Hindlimb muscle (tissue), 1 donor: ENCODE measurements around the gene ALDH1A1. TPM values are rescaled to one million over a fixed set of nuclear protein-coding genes. Genes with fewer than 3 reads are reported as not detected.
A peak's percentile ranks its signal among the peaks of the same experiment; 100 is the strongest.

Source experiments
- DNase-seq: peaks from one replicate; pipeline ENCODE4 v3.0.0-alpha.2; 2013
- polyA plus RNA-seq: library from polyadenylated mRNA; unstranded; fragments of 120-200 nt; gene quantifications from one replicate; pipeline ENCODE4 v1.2.1, GENCODE V29; 2013; ENCODE audit not compliant: insufficient read length

The ALDH1A1 gene
- polyA plus RNA-seq, 1 donor: 30.8 TPM

DNA sequence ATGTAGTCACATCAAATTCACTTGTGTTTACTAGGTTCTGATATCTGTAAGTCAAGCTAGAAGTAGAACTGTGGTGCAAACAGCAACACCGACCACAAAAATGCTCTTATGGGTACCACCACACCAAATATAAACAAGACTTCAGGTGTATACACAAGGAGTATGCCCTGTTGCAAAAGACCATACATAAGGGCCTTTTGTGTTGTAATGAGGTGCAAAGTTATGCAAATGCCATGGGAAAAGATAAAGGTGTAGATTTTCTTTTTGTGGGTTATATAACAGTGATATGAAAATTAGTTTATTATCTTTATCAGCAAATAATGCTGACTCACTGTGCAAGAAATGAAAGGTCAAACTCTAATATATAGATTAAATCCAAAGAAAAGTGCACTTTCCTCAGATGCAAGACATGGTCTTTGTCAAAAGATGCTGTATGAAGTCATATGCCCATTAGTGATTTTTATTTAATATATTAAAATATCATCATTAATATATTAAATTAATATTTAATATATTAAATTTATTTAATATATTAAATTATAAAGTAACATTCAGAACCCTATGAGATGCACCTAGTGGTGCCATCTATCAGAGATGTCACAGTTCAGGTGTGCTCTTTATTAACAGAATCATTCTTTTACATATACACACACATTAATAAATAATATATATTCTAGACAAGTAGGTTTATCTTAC lies 26.7 kb upstream of the ALDH1A1 start:
- DNase-seq: no peak

DNA sequence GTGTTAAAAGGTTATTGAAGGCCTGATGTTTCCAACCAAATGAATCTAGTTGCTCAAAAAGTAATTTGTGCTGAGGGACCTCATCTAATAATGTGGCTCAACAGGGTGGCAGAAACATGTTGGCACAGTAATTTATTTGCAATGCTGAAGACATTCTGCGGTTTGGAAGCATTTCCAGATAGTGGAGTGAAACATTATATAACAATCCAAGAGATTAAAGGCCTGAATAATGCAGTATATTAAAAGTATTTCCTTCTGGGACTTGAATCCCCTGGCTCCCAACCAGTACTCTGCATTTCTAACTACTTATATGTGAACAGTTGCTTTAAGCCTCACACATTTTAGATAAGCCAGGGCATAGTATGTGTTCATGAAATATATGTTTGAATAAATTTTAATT lies 25.9 kb upstream of the ALDH1A1 start:
- no peak for DNase-seq

DNA sequence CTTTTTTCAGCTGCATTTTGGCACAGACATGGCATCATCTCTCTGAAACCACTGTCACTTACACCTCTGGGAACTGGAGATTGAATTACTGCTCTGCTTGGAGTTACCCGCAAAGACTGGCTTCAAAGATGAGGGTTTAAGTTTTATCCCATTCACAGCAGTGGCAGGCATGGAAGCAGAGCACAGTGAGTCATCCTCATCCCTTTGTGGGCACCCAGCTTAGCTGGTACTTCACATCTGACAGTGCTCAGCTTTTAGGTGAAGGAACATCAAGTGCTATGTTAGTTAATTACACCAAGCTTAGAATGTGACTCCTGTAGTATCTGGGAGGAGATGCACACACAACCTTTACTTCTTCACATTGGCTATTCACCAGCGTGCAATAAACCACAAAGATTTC lies 24.8 kb upstream of the ALDH1A1 start:
- DNase-seq: no peak

DNA sequence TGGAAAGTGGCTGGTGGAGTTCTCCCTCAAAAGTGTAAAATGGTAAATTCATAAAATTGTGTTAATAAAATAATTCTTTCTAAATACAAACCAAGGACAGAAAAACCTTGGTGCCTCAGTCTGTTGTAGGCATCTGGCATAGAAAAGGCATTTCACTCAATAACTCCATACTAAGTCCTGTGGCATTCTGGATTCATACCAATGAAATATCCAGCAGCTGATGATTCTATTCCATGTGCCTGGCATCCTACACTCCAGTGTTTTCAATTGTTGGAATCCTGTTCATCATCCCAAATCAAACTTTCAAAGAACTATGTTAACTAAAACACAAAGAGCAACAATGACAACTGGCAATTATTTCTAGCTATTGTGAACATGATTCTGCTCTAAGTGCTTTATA lies 21.6 kb upstream of the ALDH1A1 start:
- DNase-seq: no peak

DNA sequence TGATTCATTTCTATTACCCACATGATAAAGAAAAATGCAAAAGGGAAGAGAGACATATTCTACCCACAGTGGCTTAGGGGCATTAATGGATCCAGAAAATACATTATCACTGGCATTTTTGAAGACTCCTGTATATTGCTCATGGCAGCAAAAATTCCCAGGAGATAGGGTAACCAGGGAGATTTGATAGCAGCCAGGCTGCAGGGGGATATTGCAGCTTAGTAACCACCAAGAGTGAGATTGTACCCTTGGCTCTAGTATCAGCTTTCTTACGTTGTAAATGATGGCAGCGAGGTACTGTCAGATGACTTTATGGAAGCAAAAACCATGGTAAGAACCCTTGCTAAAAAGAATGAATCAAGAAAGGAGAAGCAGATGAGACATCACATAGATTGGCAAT lies 19.8 kb upstream of the ALDH1A1 start:
- no peak for DNase-seq

DNA sequence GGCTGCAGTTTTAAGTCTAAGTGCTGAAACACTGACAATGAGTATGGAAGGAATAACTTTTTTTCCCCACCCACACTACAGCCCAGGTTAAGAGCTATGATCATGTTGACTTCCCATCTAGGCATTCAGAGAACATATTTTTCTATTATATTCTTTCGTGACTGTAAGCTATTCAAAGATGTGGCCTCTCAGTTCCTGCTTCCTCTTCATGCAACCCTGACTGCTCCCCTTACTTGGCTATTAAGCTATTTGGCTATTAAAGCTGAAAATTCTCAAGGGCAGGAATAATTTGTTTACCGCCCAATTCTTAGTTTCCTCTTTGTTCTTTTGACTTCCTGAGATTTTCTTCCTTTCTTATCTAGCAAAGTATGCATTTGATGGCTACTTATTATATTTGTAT lies 18.6 kb upstream of the ALDH1A1 start:
- no peak for DNase-seq

DNA sequence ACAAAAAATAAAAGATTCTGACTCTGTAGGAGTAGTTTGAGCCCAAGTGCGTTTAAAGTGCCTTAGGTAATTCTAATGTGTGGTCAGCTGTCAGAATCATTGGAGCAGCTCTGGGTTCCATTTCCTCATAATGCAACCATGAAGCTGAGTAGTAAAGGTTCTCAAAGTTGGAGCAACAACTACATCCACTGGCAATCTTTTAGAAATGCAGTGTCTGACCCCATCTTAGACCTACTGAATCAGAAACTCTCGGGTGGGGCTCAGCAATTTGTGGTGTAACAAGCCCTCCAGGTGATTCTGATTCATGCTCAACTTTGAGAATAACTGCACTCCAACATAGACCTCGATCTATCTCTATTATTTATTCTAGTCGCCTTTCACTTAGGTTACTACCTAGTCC lies 7.6 kb upstream of the ALDH1A1 start:
- DNase-seq: no peak

DNA sequence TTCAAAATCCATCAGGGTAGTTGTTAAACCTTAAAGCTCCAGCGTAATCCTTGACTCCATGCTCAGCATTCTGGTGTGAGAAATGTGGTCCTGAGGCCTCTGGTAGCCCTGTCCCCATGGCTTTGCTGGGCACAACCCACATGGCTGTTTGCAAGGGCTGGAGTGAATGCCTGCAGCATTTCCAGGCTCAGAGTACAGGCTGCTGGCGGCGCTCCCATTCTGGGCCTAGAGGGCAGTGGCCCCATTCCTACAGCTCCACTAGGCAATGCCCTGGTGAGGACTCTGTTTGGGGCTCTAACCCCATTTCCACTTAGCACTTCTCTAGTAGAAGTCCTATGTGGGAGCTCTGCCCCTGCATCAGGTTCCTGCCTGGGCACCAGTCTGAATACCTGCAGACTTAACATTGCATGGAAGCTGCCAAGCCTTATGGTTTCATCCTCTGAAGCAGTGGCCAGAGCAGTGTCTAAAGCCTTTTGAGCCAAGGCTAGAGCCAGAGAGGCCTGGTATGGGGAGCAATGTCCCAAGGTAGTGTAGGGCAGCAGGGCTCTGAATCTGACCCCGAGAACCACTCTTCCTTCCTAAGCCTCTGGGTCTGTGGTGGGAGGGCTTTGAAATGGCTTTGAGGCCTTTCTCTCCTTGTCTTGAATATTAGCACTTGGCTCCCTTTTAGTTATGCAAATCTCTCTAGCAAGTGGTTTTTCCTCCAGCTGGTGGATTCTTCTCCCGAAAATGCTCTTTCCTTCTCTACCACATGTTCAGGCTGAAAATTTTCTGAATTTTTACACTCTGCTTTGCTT lies 5.8 kb upstream of the ALDH1A1 start:
- DNase-seq: no peak

DNA sequence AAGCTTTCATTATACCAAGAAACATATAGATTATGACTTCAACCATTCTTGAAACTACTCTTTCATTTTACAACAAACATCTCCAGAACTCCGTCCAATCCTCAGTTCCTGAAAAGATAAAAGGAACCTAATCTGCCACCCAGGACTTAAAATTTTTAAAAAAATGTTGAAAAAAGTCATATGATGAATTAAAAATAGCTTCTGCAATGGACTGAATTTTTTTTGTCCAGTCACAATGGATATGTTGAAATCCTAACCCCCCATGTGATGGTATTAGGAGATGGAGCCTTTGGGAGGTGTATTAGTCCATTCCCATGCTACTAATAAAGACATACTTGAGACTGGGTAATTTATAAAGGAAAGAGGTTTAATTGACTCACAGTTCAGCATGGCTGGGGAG lies 2.7 kb upstream of the ALDH1A1 start:
- DNase-seq: no peak

DNA sequence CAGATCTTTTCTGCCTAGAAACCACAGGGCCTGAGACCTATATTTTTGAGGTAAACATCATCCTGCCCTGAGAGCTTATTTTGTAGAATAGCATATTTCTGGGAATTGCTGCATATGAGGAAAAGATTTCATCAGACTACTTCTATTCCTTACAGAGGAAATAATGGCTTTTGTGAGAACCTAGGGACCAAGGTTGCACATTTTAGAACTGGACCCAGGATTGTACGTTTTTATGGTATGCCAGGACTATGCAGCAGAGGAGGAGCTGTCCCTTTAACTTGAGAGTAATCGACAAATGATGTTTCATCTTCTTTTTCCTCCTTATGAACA lies 2.2 kb upstream of the ALDH1A1 start:
- peak; percentile 25 for DNase-seq

DNA sequence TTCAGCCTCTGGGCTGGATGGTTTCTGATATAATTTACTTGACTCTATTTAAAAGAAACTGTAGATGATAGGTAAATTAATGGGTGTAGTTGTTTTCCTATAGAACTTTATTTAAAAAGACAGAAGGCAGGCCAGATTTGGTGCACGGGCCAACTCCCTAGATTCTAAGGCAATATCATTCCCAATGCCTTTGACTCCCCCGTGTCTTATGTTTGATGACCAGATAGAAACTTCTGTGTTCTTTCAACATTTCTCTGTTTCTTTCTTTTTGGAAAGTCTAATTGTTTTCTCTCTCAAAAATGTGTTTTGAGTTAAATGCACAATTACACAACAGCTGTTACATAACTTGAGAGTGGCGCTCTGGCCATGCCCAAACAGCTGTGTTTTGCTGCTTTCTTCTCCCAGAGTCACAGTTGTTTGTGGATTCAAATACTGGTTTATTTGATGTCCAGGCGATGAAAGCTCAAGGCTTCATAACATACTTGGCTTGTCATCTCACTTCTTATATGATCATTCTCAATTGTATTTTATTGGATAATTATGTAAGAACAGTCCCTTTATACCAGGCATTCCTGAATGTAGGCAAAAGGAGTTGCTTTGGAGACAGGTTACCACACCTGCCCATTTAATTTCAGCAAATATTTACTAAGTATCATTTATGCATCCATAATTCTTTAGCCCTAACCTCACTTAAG lies 1.7 kb upstream of the ALDH1A1 start:
- peak; percentile 60 for DNase-seq

DNA sequence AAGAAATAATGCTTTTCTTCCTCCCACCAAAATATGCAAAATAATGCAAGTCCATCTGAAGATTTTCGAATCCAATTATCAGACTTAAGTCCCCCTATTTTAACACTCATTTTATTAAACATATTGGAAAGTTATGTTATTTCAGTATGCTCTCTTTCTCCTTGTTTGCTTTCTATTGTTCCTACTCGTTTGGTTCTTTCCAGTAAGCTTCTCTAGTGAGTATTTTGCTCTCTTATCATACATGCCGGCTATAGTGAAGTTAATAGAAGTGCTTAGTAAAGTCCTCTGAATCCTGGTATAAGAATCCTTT lies 517 bp downstream of the ALDH1A1 start:
- no peak for DNase-seq

DNA sequence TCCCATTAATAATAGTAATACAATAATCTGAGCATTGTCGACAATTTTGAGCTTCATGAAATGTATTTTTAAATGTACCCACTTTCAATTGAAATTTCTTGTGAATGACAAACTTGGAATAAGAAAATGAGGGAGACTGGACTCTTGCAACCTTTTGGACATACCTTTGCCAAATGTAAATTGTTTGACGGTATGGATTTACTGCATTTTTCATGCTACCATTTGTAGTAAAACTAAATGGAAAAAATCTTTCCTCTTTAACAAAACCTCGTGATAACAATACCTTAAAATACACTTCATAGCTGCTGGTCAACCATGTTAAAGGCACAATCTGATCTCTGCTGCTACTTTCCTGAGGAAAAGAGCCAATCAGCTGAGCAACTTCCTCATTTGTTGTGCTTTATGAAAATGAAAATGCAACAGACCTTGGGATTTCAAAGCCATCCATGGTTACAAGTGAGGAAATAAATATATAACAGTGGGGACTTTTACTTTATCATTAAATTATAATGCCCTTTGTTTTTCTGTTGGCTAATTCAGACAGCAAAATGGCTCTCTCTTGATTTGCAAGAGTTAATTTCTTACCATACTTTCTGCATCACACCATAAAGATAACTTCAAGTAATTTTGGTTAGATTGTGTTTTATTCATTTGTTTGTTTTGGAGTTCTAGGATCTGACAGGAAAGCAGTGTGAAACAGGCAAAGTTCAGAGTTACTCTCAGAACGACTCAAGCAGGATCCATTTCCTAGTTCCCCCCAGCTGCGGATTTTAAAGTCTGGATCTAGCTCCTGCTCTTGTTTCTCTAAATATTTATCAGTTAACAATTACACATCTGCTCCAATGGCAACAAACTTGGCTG lies 1.1 kb downstream of the ALDH1A1 start:
- no peak for DNase-seq

DNA sequence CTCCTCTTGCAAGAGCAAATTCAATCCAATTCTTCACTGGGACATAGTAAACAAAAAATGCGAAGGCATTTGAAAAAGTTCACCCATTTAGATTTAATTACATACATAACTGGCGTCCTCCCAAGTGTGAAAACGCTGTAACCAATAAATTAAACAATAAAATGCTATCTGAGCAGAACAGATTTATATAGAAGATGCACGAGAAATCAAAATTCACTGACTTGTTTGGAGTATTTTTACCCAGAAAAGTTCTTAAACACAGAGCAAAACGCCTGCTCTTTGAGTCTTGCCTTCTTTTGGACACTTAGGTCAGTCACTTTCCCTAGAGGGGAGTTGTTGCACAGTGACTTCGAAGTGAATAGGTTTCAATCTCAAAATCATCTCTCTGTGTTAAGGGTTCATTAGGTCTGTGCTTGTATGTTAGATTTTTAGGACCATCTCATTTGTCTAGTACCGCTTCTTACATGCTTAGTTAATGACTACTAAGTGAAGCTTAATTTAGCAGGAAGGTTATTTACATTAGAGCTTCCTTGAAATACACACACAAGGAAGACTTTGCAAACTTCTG lies 1.9 kb downstream of the ALDH1A1 start:
- DNase-seq: no peak

DNA sequence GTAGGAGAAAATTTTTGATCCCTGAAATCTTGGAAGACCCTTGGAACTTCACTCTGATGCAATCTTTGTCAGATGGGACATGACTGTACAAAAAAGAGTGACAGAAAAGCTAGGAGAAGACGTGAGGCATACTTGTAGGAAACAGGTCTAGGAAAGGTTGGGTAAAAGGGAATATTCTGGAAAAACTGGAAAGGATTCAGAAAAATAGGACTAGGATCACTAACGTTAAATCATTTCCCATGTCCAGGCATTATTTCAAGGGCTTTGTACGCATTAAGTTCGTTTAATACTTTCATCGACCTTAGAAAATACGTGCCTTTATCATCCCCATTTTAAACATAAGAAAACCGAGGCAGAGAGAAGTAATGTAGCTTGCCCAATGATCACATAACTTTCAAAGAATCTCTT lies 2.9 kb downstream of the ALDH1A1 start:
- no peak for DNase-seq

DNA sequence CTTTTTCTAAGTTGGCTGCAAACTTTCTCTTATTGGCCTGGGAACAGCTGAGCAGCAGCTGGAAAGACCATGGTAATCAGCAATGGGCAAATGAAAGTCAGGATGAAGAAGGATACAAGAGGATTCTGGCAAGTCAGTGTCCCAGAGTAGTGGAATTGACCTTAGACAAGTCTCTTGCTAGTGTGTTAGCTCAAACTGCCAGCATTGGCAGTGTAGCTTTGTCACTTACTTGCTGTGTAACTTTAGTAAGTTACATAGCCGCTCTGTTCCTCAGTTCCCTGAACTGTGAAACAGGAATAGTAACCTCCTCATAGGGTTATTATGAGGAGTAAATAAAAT lies 3.6 kb downstream of the ALDH1A1 start:
- DNase-seq: no peak

DNA sequence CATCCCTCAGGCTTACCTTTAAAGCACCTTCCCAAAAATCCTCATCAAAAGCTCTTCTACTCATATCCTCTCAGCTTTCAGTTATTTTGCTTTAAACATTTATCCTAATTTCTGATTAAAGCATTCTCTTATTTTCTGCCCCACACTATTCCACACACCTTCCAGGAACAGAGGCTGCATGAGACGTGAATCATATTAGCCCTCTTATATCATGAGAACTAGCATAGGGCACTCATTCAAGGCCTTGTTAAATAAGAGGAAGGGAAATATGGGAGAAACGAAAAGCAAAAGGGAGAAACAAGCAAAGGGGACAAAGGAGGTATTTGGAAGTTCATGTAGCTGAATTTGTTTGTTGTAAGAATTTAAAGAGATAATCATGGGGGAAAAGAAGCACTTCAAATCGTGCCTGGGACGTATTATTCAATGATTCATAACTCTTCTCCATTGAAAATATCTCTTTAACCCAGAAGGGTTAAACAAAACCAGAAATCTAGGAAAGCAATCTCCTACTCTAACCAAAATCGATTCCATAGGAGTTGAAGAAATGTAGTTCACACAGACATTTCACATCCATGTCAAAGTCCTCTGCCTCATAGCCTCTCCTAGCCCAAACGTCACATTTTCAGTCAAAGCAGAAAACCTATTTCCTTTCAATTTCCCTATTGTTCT lies 4.1 kb downstream of the ALDH1A1 start:
- no peak for DNase-seq

DNA sequence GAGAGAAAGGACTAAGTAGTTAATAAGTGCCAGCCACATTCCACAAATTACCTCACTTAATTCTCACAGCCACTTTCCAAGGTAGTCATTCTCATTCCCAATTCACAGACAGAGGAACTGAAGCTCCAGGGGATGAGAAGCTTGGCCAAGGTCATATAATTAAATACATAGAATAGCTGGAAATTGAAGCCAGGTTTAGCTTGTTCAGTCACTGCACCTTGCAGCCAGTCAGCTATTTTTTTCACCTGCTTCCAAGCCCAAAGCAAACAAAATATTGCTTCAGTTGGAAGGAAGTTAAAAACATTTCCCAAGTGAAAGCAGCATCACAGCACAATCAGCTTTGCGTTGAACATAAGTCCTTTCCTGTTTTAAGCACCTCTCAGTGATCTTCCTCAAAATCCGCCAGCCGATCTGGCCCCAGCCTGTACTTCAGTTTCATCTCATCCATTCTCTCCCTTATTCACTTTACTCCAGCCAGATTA lies 4.8 kb downstream of the ALDH1A1 start:
- no peak for DNase-seq

DNA sequence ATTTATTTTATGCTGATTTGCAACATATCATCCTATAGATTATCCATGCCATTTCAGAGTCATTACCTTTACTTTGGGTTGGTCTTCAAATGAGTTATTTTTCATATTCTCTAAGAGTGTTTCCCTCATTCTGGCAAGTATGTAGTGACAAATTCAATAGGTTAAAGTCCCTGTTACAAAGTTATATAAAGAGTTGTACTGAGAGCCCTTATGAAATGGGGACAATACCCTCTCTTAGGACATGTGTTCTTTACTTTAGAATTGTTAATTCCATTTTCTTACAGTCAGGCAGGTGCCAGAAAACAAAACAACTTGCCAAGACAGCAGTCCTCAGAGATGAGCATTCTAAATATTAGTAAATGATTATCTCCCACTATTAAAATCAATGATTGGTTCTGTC lies 6.0 kb downstream of the ALDH1A1 start:
- no peak for DNase-seq

DNA sequence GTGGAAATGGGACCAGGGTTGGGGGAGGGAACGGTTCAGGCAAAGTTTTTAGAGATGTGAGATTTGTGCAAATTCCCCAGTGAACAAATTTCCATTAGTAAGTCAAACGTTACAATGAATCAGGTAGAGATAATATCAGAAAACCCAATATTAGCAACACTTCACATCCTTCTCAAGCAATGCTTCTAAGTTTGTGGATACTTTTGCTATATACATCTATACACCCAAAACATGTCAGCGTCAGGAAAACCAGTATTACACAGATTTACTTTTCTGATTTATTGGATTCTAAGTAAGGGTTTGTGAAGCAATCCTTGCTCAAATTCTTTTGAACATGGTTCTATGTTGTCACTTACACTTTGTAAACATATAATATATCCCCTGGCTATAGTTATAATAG lies 6.5 kb downstream of the ALDH1A1 start:
- DNase-seq: no peak

DNA sequence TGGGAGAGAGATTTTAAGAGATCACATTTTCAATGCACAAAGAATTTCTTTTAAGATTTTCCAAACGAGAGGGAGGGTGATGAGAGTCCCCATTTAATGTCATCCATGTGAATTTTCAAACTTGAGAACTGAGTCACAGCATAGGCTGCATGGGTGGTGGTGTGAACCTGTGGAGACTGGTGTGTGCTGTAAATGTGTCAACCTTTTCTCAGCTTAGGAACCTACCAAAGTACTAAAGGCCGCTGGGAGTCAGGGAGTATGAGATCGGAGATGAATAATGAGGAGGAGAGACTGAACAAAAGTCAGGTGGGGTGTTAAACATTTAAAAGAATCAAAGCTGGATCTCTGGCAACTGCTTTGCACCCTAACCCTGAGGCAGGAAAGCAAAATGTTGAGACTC lies 7.5 kb downstream of the ALDH1A1 start:
- no peak for DNase-seq

DNA sequence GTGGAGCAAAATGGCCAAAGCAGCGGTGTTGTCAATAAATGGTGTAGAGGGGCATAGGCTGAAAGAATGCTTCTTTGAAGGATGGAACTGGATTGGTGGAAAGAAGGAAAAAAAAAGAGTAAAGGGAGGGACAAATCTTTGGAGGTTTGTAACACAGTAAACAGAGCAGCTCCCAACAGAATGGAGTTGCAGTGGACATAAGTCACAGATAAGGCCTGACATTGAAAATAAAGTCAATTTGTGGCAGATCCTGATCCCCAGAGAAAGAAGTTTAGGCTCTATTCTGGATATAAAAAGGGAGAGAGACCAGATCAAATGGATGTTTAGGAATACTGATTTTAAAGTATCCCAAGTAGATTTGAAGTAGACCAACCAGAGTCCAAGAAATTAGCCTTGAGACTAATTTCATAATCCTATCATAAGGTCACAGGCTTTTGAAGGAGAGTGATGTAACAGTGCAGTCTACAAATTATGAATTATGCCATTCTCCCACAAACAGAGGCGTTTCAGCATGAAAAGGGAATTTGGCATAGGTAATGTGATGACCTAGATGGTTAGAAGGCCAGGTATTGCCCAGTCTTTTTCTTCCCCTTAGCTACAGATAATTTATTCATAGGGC lies 8.9 kb downstream of the ALDH1A1 start:
- DNase-seq: no peak
